Measurements from ENCODE around the gene VWA8. TPM values are rescaled to one million over a fixed set of nuclear protein-coding genes. Genes with fewer than 3 reads are reported as not detected.

Gene VWA8
- polyA plus RNA-seq, 1 donor (not counting 4 experiments of a cell fraction or from before 2014, with no cell fraction given): 17.8 TPM

GRCh38 chr13:41816057-41816456 lies 144.9 kb downstream of the VWA8 start:
- Histone ChIP-seq H3K9ac (ENCODE audit: control insufficient read depth, extremely low read depth, insufficient read depth, low read length) (no peak overlapping the region), H3K9me3 (ENCODE audit: control insufficient read depth, low read depth, low read length) (no peaks in the 10 kb centered on the region), H3K27me3 (ENCODE audit: control insufficient read depth, extremely low read depth, insufficient read depth, low read length) (no peaks in the 10 kb centered on the region), H3K27ac (ENCODE audit: control insufficient read depth, insufficient read depth, low read length) (no peak overlapping the region), H2AFZ (ENCODE audit: control insufficient read depth, low read length) (no peak overlapping the region), H3K79me2 (ENCODE audit: control insufficient read depth, insufficient read depth, low read length) (no peaks in the 10 kb centered on the region), H3K4me3 (ENCODE audit: control insufficient read depth in 2 of 3, extremely low read depth in 1 of 3, insufficient read depth in 2 of 3, low read depth in 1 of 3, low read length in 3 of 3) (no peak overlapping the region), H3K4me1 (ENCODE audit: control insufficient read depth, extremely low read depth, insufficient read depth, low read length) (no peaks in the 10 kb centered on the region), H3K36me3 (ENCODE audit: control insufficient read depth in 2 of 2, extremely low read depth in 1 of 2, insufficient read depth in 2 of 2, low read length in 2 of 2) (peaks cover 3% of the 10 kb centered on the region in 2 experiments), H3K9me1 (ENCODE audit: control insufficient read depth, extremely low read depth, insufficient read depth, low read length) (no peaks in the 10 kb centered on the region), H4K20me1 (ENCODE audit: control insufficient read depth, extremely low read depth, insufficient read depth, low read length) (no peaks in the 10 kb centered on the region), H3K4me2 (ENCODE audit: control insufficient read depth, extremely low read depth, insufficient read depth, low read depth, low read length) (no peak overlapping the region)
- dilution Hi-C loops (cut with MboI; ENCODE audit: extremely low pct_ligation_motif_present, low sequenced_read_pairs): no loop called here
- TF ChIP-seq, protein P1, sequence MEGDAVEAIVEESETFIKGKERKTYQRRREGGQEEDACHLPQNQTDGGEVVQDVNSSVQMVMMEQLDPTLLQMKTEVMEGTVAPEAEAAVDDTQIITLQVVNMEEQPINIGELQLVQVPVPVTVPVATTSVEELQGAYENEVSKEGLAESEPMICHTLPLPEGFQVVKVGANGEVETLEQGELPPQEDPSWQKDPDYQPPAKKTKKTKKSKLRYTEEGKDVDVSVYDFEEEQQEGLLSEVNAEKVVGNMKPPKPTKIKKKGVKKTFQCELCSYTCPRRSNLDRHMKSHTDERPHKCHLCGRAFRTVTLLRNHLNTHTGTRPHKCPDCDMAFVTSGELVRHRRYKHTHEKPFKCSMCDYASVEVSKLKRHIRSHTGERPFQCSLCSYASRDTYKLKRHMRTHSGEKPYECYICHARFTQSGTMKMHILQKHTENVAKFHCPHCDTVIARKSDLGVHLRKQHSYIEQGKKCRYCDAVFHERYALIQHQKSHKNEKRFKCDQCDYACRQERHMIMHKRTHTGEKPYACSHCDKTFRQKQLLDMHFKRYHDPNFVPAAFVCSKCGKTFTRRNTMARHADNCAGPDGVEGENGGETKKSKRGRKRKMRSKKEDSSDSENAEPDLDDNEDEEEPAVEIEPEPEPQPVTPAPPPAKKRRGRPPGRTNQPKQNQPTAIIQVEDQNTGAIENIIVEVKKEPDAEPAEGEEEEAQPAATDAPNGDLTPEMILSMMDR (optimal IDR thresholded peaks at IDR 0.05 in 1 of 3, IDR thresholded peaks at IDR 0.05 in 1 of 3, conservative IDR thresholded peaks at IDR 0.05 in 1 of 3; ENCODE audit: extremely low read depth in 1 of 3, insufficient read depth in 2 of 3, low read length in 3 of 3): no peak
- no peak for TF ChIP-seq EZH2 (IDR thresholded peaks at IDR 0.05; ENCODE audit: low read length)
- DNase-seq (ENCODE audit: low read depth, low spot score) (no peak), FAIRE-seq (no peak)

DNA sequence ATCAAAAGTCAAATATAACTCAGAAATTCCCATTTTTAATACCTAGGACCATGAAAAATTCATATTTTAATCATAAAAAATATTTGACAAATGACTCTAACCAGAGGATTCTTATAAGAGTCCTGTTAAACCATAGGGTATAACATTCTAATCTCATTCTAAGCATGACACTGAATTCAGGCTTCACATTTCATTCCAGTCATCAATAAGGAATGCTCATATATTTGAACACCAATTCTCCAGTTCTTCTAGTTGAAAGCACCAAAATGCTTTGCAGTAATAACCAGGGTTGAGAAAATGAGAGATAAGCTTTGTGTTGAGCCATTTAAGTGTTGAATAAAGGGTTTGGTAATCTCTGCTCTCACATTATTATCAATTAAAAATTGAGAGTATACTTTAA lies 147.5 kb downstream of the VWA8 start:
- TF ChIP-seq EZH2 (IDR thresholded peaks at IDR 0.05; ENCODE audit: low read length): no peak
- TF ChIP-seq, protein P1 (optimal IDR thresholded peaks at IDR 0.05 in 1 of 3, IDR thresholded peaks at IDR 0.05 in 1 of 3, conservative IDR thresholded peaks at IDR 0.05 in 1 of 3; ENCODE audit: extremely low read depth in 1 of 3, insufficient read depth in 2 of 3, low read length in 3 of 3): no peak
- no peaks in the 10 kb centered on the region for H3K79me2 ChIP-seq (ENCODE audit: control insufficient read depth, insufficient read depth, low read length)
- DNase-seq (ENCODE audit: low read depth, low spot score) (no peak), FAIRE-seq (no peak)
- H3K36me3 ChIP-seq (ENCODE audit: control insufficient read depth in 2 of 2, extremely low read depth in 1 of 2, insufficient read depth in 2 of 2, low read length in 2 of 2): peaks cover 2 to 3% of the 10 kb centered on the region in 2 experiments
- H3K9me3 ChIP-seq (ENCODE audit: control insufficient read depth, low read depth, low read length): no peaks in the 10 kb centered on the region
- no peaks in the 10 kb centered on the region for H3K27me3 ChIP-seq (ENCODE audit: control insufficient read depth, extremely low read depth, insufficient read depth, low read length)
- H3K27ac ChIP-seq (ENCODE audit: control insufficient read depth, insufficient read depth, low read length): no peak overlapping the region
- H3K4me1 ChIP-seq (ENCODE audit: control insufficient read depth, extremely low read depth, insufficient read depth, low read length): no peaks in the 10 kb centered on the region
- no peak overlapping the region for H3K4me3 ChIP-seq (ENCODE audit: control insufficient read depth in 2 of 3, extremely low read depth in 1 of 3, insufficient read depth in 2 of 3, low read depth in 1 of 3, low read length in 3 of 3)
- H2AFZ ChIP-seq (ENCODE audit: control insufficient read depth, low read length): no peak overlapping the region
- no peaks in the 10 kb centered on the region for H4K20me1 ChIP-seq (ENCODE audit: control insufficient read depth, extremely low read depth, insufficient read depth, low read length)
- dilution Hi-C loops (cut with MboI; ENCODE audit: extremely low pct_ligation_motif_present, low sequenced_read_pairs): no loop called here
- H3K4me2 ChIP-seq (ENCODE audit: control insufficient read depth, extremely low read depth, insufficient read depth, low read depth, low read length): no peak overlapping the region
- H3K9me1 ChIP-seq (ENCODE audit: control insufficient read depth, extremely low read depth, insufficient read depth, low read length): no peaks in the 10 kb centered on the region
- H3K9ac ChIP-seq (ENCODE audit: control insufficient read depth, extremely low read depth, insufficient read depth, low read length): no peak overlapping the region
